Thoracic aorta (tissue), 2 donors: ENCODE measurements around the gene SPAG9. TPM values are rescaled to one million over a fixed set of nuclear protein-coding genes. Genes with fewer than 3 reads are reported as not detected.

ENCODE experiments used
- ATAC-seq: fragments of 150-250 bp; one replicate; pipeline ENCODE4 v1.8.0; 2017; ENCODE audit warnings: low read depth; ENCODE audit not compliant: insufficient number of reproducible peaks, low FRiP score
- DNase-seq: peaks from one replicate; pipeline ENCODE4 v3.0.0-alpha.2; 2020; ENCODE audit warnings: low spot score
- H3K27ac ChIP-seq, 2 donors: fragments of 200-600 bp; sonication (generic); 1 replicate in 1 of 2; 2 replicates in 1 of 2; pipeline ENCODE4 v1.5.1; 2016; ENCODE audit warnings: mild to moderate bottlenecking in 2 of 2, moderate library complexity in 2 of 2
- H3K27me3 ChIP-seq: fragments of 200-600 bp; sonication (generic); replicated peaks from 2 replicates; pipeline ENCODE4 v1.6.0; 2016; ENCODE audit warnings: mild to moderate bottlenecking; ENCODE audit not compliant: insufficient read depth
- H3K36me3 ChIP-seq: fragments of 200-600 bp; sonication (generic); one replicate; pipeline ENCODE4 v1.5.1; 2016
- H3K4me1 ChIP-seq, 2 donors: fragments of 200-600 bp; sonication (generic); 1 replicate in 1 of 2; 2 replicates in 1 of 2; pipeline versions ENCODE4 v1.5.1 to v1.6.0; 2016; ENCODE audit warnings: low read depth in 2 of 2, mild to moderate bottlenecking in 1 of 2; ENCODE audit not compliant: control insufficient read depth in 1 of 2
- H3K4me3 ChIP-seq: fragments of 200-600 bp; sonication (generic); 2 replicates; pipeline ENCODE4 v1.5.1; 2016; ENCODE audit warnings: mild to moderate bottlenecking
- H3K9me3 ChIP-seq: fragments of 200-600 bp; sonication (generic); 2 replicates; pipeline ENCODE4 v1.5.1; 2016
- total RNA-seq, 2 donors: library from RNA; depleted of rRNA; stranded (reverse); fragments of >200 nt; gene quantifications; one replicate each; pipeline versions ENCODE4 v1.1.0 to v1.2.3, GENCODE V29; 2016
- TF ChIP-seq, protein P1 (sequence below): fragments of 200-600 bp; sonication (generic); IDR thresholded peaks from one replicate; pipeline ENCODE4 v1.5.1; 2019; ENCODE audit warnings: antibody characterized with exemption

SPAG9 gene
- total RNA-seq, 2 donors from 2014 or later, result 105 to 162 TPM

- H3K9me3 ChIP-seq, result no peaks in the 10 kb centered on the region
- DNase-seq (no peak), ATAC-seq (no peak)
- no peaks in the 10 kb centered on the region for H3K36me3 ChIP-seq
- H3K4me1 ChIP-seq, result peaks cover 7 to 20% of the 10 kb centered on the region in 2 donors
- TF ChIP-seq, protein P1, sequence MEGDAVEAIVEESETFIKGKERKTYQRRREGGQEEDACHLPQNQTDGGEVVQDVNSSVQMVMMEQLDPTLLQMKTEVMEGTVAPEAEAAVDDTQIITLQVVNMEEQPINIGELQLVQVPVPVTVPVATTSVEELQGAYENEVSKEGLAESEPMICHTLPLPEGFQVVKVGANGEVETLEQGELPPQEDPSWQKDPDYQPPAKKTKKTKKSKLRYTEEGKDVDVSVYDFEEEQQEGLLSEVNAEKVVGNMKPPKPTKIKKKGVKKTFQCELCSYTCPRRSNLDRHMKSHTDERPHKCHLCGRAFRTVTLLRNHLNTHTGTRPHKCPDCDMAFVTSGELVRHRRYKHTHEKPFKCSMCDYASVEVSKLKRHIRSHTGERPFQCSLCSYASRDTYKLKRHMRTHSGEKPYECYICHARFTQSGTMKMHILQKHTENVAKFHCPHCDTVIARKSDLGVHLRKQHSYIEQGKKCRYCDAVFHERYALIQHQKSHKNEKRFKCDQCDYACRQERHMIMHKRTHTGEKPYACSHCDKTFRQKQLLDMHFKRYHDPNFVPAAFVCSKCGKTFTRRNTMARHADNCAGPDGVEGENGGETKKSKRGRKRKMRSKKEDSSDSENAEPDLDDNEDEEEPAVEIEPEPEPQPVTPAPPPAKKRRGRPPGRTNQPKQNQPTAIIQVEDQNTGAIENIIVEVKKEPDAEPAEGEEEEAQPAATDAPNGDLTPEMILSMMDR, result no peak
- no peak overlapping the region for H3K27ac ChIP-seq
- no peaks in the 10 kb centered on the region for H3K27me3 ChIP-seq
- no peak overlapping the region for H3K4me3 ChIP-seq
Observed at GRCh38 chr17:51032850-51033249, 87.8 kb downstream of the SPAG9 start.

- Histone ChIP-seq H3K9me3 (no peaks in the 10 kb centered on the region), H3K4me1 (peaks cover 3 to 14% of the 10 kb centered on the region in 2 donors), H3K27ac (no peak overlapping the region), H3K27me3 (no peaks in the 10 kb centered on the region), H3K36me3 (peaks cover 5% of the 10 kb centered on the region), H3K4me3 (peak overlapping the region; percentile 34)
- TF ChIP-seq, protein P1, result no peak
- ATAC-seq, result no peak
- DNase-seq, result no peak
Observed at GRCh38 chr17:51029568-51030463, 90.9 kb downstream of the SPAG9 start.

GRCh38 chr17:51029142-51029541 lies 91.5 kb downstream of the SPAG9 start:
- Histone ChIP-seq H3K36me3 (peaks cover 5% of the 10 kb centered on the region), H3K4me1 (peaks cover 3 to 14% of the 10 kb centered on the region in 2 donors), H3K4me3 (no peak overlapping the region), H3K27me3 (no peaks in the 10 kb centered on the region), H3K27ac (no peak overlapping the region), H3K9me3 (no peaks in the 10 kb centered on the region)
- TF ChIP-seq, protein P1, result no peak
- ATAC-seq (no peak), DNase-seq (no peak)

GRCh38 chr17:51028176-51028863 lies 92.3 kb downstream of the SPAG9 start:
- DNase-seq, result no peak
- Histone ChIP-seq H3K9me3 (no peaks in the 10 kb centered on the region), H3K27me3 (no peaks in the 10 kb centered on the region), H3K4me1 (peaks cover 3 to 14% of the 10 kb centered on the region in 2 donors), H3K36me3 (peaks cover 5% of the 10 kb centered on the region), H3K4me3 (no peak overlapping the region), H3K27ac (no peak overlapping the region)
- TF ChIP-seq, protein P1, result no peak
- ATAC-seq, result no peak

DNA sequence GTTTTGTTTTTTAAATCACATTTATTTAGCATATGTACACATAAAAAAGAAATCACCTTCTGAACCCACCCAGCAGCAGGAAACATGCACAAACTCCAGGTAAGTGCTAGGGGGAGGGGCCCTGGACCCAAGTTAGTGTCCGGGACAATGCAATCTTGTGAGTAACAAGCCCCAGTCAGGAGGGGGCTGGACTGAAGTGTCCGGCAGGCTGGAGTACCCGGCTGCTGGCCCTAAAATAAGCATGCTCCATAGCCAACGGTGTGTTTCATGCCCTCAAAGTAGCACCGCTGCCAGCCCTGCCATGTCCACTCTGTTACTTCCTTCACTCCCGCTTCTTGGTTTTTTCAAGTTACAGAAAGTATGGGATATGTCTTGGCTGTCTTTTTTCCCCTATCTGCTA lies 102.1 kb downstream of the SPAG9 start:
- Histone ChIP-seq H3K36me3 (peaks cover 17% of the 10 kb centered on the region), H3K4me1 (no peaks in the 10 kb centered on the region)

More for the DNA sequence above, 102.1 kb downstream of the SPAG9 start:
- no peak for ATAC-seq
- Histone ChIP-seq H3K27ac (no peak overlapping the region), H3K27me3 (no peaks in the 10 kb centered on the region), H3K9me3 (no peaks in the 10 kb centered on the region), H3K4me3 (no peak overlapping the region)
- TF ChIP-seq, protein P1, result no peak
- DNase-seq, result no peak
